ENCODE measurements around the gene SLC12A7.
"Not testable (repeated sequence)": the region's sequence is repeated elsewhere in the genome, so short reads cannot be mapped to it uniquely, and the experiment has no call there.

Gene SLC12A7

DNA sequence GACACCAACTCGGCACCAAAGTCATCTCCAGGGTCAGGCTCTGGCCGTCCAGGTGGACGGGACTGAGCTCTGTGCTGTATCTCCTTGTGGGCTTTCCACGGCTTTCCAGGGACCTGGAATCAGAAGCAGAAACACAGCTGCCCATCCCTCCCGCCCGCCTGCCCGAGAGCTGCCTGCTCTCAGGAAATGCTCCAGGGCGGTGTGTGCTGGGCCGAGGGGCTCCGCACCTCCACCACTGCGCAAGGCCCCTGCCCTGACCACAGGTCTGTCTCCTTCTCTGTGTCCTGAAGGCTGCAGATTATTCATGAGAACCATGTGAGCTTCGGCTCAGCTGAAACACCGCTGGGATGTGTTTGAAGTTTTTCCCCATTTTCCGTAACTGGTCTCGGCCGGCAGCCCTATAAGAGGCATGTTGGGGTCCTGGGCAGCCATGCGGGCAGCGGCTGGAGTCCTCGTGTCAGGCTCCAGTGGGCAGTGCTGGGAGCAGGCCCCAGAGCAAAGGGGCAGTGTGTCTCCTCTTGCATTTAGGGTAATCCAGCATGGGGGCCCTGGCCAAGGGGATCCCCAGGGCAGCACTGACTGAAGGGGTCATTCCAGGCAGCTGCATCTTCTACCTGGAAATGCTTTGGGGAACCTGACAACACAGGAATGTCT, 80.4 kb downstream of the SLC12A7 start:
- Histone ChIP-seq H3K9me3 (ENCODE audit: control insufficient read depth, insufficient read depth, low read length) (no peaks in the 10 kb centered on the region), H3K27me3 (ENCODE audit: control insufficient read depth, insufficient read depth, low read length) (no peaks in the 10 kb centered on the region), H3K4me3 (ENCODE audit: low read length) (no peak overlapping the region), H3K27ac (ENCODE audit: low read length) (no peak overlapping the region), H3K4me1 (ENCODE audit: control insufficient read depth, insufficient read depth, low read length) (peaks cover 2% of the 10 kb centered on the region; the same call in 1 of the 2 replicates), H3K36me3 (ENCODE audit: control insufficient read depth, insufficient read depth, low read length) (no peaks in the 10 kb centered on the region)
- no peak for DNase-seq (ENCODE audit: low read depth, low spot score)
- no CpG with 5 or more reads among the region's 19 CpGs for WGBS (ENCODE audit: insufficient coverage, insufficient read length)

DNA sequence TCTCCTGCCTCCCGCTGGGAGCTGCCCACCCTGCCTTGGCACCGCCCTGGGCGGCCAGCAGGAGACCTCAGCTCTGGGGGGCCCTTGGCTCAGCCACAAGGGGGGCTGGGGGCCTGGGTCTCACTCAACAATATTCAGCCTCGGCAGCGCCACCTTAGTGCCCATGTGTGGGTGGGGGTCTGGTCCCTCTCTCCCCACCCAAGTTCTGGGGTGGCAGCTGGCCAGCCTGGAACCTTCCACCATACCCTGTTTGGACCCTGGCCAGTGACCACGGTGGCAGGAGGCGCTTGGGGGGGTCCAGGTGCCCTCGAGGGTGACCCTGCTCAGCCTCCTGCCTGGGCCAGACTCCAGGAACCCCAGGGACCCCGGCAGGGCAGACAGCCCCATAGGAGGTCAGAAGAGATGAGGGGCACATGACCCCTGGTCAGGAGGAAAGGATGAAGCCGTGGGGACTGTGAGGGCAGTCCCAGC, 81.0 kb downstream of the SLC12A7 start:
- Histone ChIP-seq H3K27ac (ENCODE audit: low read length) (no peak overlapping the region), H3K9me3 (ENCODE audit: control insufficient read depth, insufficient read depth, low read length) (no peaks in the 10 kb centered on the region), H3K27me3 (ENCODE audit: control insufficient read depth, insufficient read depth, low read length) (no peaks in the 10 kb centered on the region), H3K4me1 (ENCODE audit: control insufficient read depth, insufficient read depth, low read length) (peaks cover 2% of the 10 kb centered on the region; the same call in 1 of the 2 replicates), H3K36me3 (ENCODE audit: control insufficient read depth, insufficient read depth, low read length) (no peaks in the 10 kb centered on the region), H3K4me3 (ENCODE audit: low read length) (no peak overlapping the region)
- WGBS (ENCODE audit: insufficient coverage, insufficient read length) = no CpG with 5 or more reads among the region's 10 CpGs
- no peak for DNase-seq (ENCODE audit: low read depth, low spot score)

DNA sequence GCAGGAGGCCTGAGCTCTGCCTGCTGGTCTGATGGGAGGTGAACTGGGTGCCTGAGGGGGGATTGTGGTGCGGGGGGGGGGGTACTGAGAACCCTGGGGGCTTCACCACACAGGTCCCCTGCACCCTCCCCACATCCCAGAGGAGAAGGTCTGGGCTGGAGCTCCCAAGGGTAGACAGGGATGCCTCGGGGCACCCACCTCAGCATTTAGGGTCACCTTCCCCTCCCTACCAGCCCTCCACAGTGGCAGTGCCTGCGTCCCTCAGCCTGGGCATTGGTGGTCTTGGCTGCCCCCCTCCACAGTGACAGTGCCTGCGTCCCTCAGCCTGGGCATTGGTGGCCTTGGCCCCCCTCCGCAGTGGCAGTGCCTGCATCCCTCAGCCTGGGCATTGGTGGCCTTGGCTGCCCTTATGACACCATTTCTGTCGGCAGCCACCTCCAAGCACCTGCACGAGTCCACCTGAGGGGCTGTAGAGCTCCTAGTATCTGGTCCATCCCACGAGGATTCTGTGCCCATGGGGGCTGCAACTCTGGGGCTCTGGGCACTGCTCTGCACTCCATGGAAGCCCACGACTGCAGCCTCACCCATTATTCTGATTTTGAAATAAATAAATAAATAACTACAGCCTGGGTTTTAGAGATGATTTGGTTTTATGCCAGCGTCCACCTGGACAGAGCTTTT, 81.8 kb downstream of the SLC12A7 start:
- Histone ChIP-seq H3K27me3 (ENCODE audit: control insufficient read depth, insufficient read depth, low read length) (no peaks in the 10 kb centered on the region), H3K27ac (ENCODE audit: low read length) (no peak overlapping the region), H3K36me3 (ENCODE audit: control insufficient read depth, insufficient read depth, low read length) (no peaks in the 10 kb centered on the region), H3K4me3 (ENCODE audit: low read length) (no peak overlapping the region), H3K9me3 (ENCODE audit: control insufficient read depth, insufficient read depth, low read length) (no peaks in the 10 kb centered on the region), H3K4me1 (ENCODE audit: control insufficient read depth, insufficient read depth, low read length) (peaks cover 2% of the 10 kb centered on the region; the same call in 1 of the 2 replicates)
- DNase-seq (ENCODE audit: low read depth, low spot score) = no peak
- WGBS (ENCODE audit: insufficient coverage, insufficient read length) = no CpG with 5 or more reads among the region's 10 CpGs

DNA sequence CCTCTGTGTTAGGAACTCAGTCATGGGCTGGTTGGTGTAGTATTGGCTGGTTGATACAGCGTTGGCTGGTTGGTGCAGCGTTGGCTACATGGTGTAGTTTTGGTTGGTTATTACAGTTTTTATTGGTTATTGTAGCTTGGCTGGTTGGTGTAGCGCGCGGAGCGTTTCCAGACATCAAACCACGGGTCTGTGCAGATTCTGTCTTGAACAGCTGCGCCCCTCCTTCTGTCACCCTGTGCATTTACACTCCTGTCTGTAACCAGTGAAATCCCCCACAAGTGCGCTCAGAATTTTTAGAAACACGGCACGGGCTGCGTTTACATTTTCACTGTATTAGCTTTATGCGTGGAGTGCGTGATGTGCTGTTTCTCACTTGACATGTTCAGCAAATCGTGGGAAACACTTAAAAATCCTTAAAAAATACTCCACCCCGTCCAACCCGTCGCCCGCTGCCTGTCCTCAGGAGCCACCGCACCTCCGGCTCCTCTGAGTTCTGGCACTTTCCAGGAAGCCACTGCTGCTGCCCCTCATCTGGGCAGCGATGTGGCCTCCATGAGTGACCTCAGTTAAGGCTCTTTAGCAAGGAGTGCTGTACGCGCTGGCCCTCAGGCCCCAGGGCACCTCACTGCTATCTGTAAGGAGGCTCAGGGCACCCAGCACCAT, 82.5 kb downstream of the SLC12A7 start:
- no CpG with 5 or more reads among the region's 24 CpGs for WGBS (ENCODE audit: insufficient coverage, insufficient read length)
- no peak overlapping the region for H3K27ac ChIP-seq (ENCODE audit: low read length)
- H3K9me3 ChIP-seq (ENCODE audit: control insufficient read depth, insufficient read depth, low read length) = no peaks in the 10 kb centered on the region
- H3K27me3 ChIP-seq (ENCODE audit: control insufficient read depth, insufficient read depth, low read length) = no peaks in the 10 kb centered on the region
- peaks cover 2% of the 10 kb centered on the region; the same call in 1 of the 2 replicates for H3K4me1 ChIP-seq (ENCODE audit: control insufficient read depth, insufficient read depth, low read length)
- H3K36me3 ChIP-seq (ENCODE audit: control insufficient read depth, insufficient read depth, low read length) = no peaks in the 10 kb centered on the region
- no peak overlapping the region for H3K4me3 ChIP-seq (ENCODE audit: low read length)
- DNase-seq (ENCODE audit: low read depth, low spot score) = no peak

DNA sequence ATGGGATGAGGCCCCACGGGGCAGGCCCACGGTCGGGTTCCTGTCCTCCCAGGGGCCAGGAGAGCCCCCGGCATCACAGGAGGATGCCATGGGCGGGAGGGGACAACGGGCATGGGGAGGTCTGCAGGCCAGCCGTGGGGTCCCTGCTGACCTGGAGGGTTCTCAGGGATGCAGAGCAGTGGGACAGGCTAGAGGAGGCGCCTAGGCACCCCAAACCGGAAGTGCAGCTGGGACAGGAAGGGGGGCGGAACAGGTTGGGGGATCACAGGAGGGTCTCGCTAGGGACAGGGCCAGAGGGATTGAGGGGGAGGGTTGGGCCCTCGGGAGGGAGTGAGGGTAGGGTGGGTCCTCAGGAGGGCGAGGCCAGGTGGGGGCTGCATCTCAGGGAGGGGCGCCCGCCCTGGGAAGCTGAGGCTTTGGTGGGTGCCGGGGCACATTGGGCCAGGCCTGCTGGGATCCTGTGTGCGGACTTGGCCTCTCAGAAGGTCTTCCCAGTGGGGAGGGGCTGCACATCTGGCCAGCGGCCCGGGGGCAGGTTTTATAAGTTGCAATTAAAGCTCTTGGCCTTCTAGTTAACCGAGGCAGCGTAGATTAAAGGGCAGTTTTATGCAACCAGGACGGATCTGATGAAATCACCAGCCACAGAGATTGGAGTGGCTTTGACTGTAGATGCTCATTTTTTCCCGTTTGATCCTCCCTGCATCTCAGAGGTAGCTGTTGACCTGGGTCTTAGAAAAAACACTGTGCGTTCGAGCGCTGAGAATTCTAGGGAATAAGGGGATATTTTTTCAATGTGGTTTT, 83.2 kb downstream of the SLC12A7 start:
- H3K27ac ChIP-seq (ENCODE audit: low read length) = no peak overlapping the region
- no CpG with 5 or more reads among the region's 26 CpGs for WGBS (ENCODE audit: insufficient coverage, insufficient read length)
- no peaks in the 10 kb centered on the region for H3K27me3 ChIP-seq (ENCODE audit: control insufficient read depth, insufficient read depth, low read length)
- H3K9me3 ChIP-seq (ENCODE audit: control insufficient read depth, insufficient read depth, low read length) = no peaks in the 10 kb centered on the region
- H3K36me3 ChIP-seq (ENCODE audit: control insufficient read depth, insufficient read depth, low read length) = no peaks in the 10 kb centered on the region
- no peak for DNase-seq (ENCODE audit: low read depth, low spot score)
- peaks cover 2% of the 10 kb centered on the region; the same call in 1 of the 2 replicates for H3K4me1 ChIP-seq (ENCODE audit: control insufficient read depth, insufficient read depth, low read length)
- no peak overlapping the region for H3K4me3 ChIP-seq (ENCODE audit: low read length)

DNA sequence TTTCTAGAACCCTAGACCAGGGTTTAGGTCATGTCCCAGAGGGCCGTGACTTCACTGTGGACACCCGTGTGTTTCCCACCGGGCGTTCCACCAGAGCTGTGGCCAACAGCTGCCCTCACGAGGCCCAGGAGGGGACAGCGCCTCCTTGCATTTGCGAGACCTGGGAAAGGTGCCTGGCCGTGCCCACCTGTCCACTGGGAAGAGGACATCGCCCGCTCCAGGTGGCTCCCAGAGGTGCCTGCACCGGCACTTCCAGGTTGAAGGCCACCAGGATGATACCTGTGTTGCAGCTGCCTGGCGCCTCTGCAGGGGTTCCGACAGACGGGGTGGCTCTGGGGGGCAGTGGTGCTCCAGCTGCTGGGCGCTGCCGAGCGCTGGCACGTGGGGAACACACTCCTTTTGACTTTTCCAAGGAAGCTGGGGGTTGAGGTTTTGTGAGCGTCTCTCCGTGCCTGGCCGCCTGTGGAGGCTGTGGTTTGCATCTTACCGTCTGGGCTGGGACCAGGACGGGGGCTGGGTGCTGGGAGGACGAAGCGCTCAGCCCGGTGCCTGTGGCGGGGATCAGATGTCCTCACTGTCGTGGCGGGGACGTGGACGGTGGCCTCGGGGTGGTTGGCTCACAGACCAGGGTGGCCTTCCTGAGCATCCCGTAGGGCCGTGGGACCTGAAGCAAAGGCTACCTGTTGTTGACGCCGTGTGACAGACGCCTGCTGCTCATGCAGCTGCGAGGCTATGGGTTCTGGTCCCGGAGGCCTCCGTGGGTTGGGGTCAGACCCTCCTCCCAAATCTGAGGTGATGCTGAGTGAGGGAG, 84.0 kb downstream of the SLC12A7 start:
- no peak for DNase-seq (ENCODE audit: low read depth, low spot score)
- no peaks in the 10 kb centered on the region for H3K9me3 ChIP-seq (ENCODE audit: control insufficient read depth, insufficient read depth, low read length)
- peaks cover 2% of the 10 kb centered on the region; the same call in 1 of the 2 replicates for H3K4me1 ChIP-seq (ENCODE audit: control insufficient read depth, insufficient read depth, low read length)
- H3K27ac ChIP-seq (ENCODE audit: low read length) = no peak overlapping the region
- no CpG with 5 or more reads among the region's 40 CpGs for WGBS (ENCODE audit: insufficient coverage, insufficient read length)
- H3K4me3 ChIP-seq (ENCODE audit: low read length) = no peak overlapping the region
- no peaks in the 10 kb centered on the region for H3K27me3 ChIP-seq (ENCODE audit: control insufficient read depth, insufficient read depth, low read length)
- no peaks in the 10 kb centered on the region for H3K36me3 ChIP-seq (ENCODE audit: control insufficient read depth, insufficient read depth, low read length)

DNA sequence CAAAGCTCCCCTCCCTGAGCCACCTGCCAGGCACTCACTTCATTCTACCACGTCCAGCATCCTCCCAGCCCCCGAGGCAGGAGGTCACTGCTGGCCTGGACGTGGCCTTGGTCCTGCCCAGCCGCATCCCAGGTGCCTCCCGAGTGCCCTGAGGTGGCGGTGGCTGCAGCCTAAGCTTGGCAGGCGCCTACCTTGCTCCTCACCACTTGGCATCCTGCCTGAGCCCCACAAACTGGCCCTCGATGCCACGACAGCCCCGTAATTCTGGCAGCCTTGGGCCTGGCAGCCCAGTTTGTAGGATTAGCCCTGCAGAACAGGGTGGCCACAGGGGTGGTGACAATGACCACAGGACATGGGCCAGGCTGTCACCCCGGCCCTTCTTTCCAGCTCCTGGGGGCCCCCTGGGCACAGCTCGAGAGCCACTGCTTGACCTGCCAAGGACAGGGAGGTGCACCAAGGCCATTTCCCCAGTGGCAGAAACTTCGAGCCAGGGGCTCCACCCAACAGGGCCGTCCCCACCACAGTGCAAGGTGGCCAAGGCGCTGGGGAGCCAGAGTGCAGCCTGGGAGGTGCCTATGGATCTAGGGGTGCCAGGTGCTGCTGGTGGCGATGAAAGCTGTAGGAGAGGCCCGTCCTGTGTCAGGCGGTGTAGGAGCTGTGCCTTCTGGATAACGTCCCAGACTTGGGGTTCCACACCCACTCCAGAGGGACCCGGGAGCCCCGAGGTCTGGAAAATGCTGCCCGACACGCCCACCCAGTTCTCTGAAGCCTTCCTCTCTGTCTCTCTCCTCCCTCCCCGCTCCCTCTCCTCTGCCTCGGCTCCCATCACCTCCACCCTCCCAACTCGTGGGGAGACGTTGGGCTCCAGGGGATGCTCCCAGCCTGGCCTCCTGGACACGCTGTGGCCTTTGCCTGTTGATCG, 84.9 kb downstream of the SLC12A7 start:
- no peaks in the 10 kb centered on the region for H3K27me3 ChIP-seq (ENCODE audit: control insufficient read depth, insufficient read depth, low read length)
- H3K4me1 ChIP-seq (ENCODE audit: control insufficient read depth, insufficient read depth, low read length) = peaks cover 2% of the 10 kb centered on the region; the same call in 1 of the 2 replicates
- DNase-seq (ENCODE audit: low read depth, low spot score) = no peak
- no peaks in the 10 kb centered on the region for H3K36me3 ChIP-seq (ENCODE audit: control insufficient read depth, insufficient read depth, low read length)
- H3K9me3 ChIP-seq (ENCODE audit: control insufficient read depth, insufficient read depth, low read length) = no peaks in the 10 kb centered on the region
- no peak overlapping the region for H3K27ac ChIP-seq (ENCODE audit: low read length)
- H3K4me3 ChIP-seq (ENCODE audit: low read length) = no peak overlapping the region
- WGBS (ENCODE audit: insufficient coverage, insufficient read length) = no CpG with 5 or more reads among the region's 29 CpGs

DNA sequence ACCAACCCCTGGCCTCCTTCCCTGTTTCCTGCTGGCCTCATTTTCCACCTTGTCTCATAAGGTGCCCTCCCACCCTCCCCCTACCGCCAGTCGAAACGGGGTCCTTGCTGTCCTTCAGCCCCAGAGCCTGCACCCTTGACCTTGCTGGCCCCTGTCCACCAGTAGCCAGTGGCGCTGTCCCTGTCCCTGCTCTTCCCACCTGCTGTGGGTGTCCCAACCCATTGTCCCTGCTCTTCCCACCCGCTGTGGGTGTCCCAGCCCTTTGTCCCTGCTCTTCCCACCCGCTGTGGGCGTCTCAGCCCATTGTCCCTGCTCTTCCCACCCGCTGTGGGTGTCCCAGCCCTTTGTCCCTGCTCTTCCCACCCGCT, 89.9 kb downstream of the SLC12A7 start:
- DNase-seq (ENCODE audit: low read depth, low spot score); H3K9me3 ChIP-seq (ENCODE audit: control insufficient read depth, insufficient read depth, low read length); H3K27me3 ChIP-seq (ENCODE audit: control insufficient read depth, insufficient read depth, low read length); H3K4me3 ChIP-seq (ENCODE audit: low read length); H3K27ac ChIP-seq (ENCODE audit: low read length); H3K4me1 ChIP-seq (ENCODE audit: control insufficient read depth, insufficient read depth, low read length); H3K36me3 ChIP-seq (ENCODE audit: control insufficient read depth, insufficient read depth, low read length): not testable (repeated sequence)
- WGBS (ENCODE audit: insufficient coverage, insufficient read length) = no CpG with 5 or more reads among the region's 9 CpGs
